SU-DHL-6 (cell line): ENCODE data around the gene CNKSR3.
"Not testable (repeated sequence)": the region's sequence is repeated elsewhere in the genome, so short reads cannot be mapped to it uniquely, and the experiment has no call there.

Experiments
- EZH2phosphoT487 ChIP-seq: fragments of 200-600 bp; sonication (generic), shearing (Covaris generic); conservative IDR thresholded peaks from 2 replicates; pipeline ENCODE4 v1.6.1; 2018; ENCODE audit warnings: mild to moderate bottlenecking, antibody characterized with exemption, low read length, moderate library complexity, mixed read lengths
- TF ChIP-seq, protein P1 (sequence below): fragments of 200-600 bp; sonication (generic); IDR thresholded peaks from one replicate; pipeline ENCODE4 v1.5.1; 2017; ENCODE audit warnings: antibody characterized with exemption, mild to moderate bottlenecking, low read length, moderate library complexity; ENCODE audit not compliant: insufficient read depth, poor library complexity, severe bottlenecking

- TF ChIP-seq, protein P1, sequence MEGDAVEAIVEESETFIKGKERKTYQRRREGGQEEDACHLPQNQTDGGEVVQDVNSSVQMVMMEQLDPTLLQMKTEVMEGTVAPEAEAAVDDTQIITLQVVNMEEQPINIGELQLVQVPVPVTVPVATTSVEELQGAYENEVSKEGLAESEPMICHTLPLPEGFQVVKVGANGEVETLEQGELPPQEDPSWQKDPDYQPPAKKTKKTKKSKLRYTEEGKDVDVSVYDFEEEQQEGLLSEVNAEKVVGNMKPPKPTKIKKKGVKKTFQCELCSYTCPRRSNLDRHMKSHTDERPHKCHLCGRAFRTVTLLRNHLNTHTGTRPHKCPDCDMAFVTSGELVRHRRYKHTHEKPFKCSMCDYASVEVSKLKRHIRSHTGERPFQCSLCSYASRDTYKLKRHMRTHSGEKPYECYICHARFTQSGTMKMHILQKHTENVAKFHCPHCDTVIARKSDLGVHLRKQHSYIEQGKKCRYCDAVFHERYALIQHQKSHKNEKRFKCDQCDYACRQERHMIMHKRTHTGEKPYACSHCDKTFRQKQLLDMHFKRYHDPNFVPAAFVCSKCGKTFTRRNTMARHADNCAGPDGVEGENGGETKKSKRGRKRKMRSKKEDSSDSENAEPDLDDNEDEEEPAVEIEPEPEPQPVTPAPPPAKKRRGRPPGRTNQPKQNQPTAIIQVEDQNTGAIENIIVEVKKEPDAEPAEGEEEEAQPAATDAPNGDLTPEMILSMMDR, result not testable (repeated sequence)
- TF ChIP-seq EZH2phosphoT487, result not testable (repeated sequence)
These were observed 31.4 kb upstream of the CNKSR3 start for GRCh38 chr6:154541837-154542236.
